22Rv1 (cell line): ENCODE measurements around the gene MXD1.

Experiments used
- CTCF ChIP-seq: fragments of 450-650 bp; IDR thresholded peaks from 2 replicates; pipeline ENCODE4 v1.5.1; 2017; ENCODE audit warnings: mild to moderate bottlenecking
- ZFX ChIP-seq: fragments of 450-650 bp; IDR thresholded peaks from 2 replicates; pipeline ENCODE4 v1.6.1; 2017; ENCODE audit warnings: antibody characterized with exemption, borderline replicate concordance

- TF ChIP-seq CTCF (no peak), ZFX (no peak)
Observed at GRCh38 chr2:69945941-69946340, 31.0 kb downstream of the MXD1 start.
